ENCODE results near the gene PPP4R4. TPM values are rescaled to one million over a fixed set of nuclear protein-coding genes. Genes with fewer than 3 reads are reported as not detected.
"Not testable (repeated sequence)": the region's sequence is repeated elsewhere in the genome, so short reads cannot be mapped to it uniquely, and the experiment has no call there.

The PPP4R4 gene
- total RNA-seq, 6 donors from 2014 or later, result 3.0 to 18.4 (median 6.3) TPM

DNA sequence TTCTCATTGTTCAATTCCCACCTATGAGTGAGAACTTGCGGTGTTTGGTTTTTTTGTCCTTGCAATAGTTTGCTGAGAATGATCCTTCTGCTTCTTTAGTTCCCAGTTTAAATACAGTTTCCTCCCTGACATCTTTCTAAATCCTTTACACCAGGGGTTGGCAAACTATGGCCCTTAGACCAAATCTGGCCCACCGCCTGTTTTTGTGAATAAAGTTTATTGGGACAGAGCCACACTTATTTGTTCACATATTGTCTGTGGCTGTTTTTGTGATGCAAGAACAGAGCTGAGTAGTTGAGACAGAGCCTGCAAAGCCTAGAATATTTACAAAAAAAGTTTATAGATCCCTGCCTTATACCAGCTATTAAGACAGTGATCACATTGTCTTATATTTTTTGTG is 65.3 kb downstream of the PPP4R4 start:
- Histone ChIP-seq H3K36me3 (no peaks in the 10 kb centered on the region), H3K4me3 (no peak overlapping the region), H3K27ac (no peak overlapping the region), H3K9me3 (no peaks in the 10 kb centered on the region), H3K27me3 (no peaks in the 10 kb centered on the region), H3K4me1 (no peaks in the 10 kb centered on the region)
- ATAC-seq (ENCODE audit: low FRiP score in 2 of 2) (no peak), DNase-seq (no peak)
- TF ChIP-seq EP300 (IDR thresholded peaks at IDR 0.05), result no peak
- no peak for TF ChIP-seq POLR2A (IDR thresholded peaks at IDR 0.05)
- no peak for TF ChIP-seq POLR2AphosphoS5 (IDR thresholded peaks at IDR 0.05)
- TF ChIP-seq, protein P1, sequence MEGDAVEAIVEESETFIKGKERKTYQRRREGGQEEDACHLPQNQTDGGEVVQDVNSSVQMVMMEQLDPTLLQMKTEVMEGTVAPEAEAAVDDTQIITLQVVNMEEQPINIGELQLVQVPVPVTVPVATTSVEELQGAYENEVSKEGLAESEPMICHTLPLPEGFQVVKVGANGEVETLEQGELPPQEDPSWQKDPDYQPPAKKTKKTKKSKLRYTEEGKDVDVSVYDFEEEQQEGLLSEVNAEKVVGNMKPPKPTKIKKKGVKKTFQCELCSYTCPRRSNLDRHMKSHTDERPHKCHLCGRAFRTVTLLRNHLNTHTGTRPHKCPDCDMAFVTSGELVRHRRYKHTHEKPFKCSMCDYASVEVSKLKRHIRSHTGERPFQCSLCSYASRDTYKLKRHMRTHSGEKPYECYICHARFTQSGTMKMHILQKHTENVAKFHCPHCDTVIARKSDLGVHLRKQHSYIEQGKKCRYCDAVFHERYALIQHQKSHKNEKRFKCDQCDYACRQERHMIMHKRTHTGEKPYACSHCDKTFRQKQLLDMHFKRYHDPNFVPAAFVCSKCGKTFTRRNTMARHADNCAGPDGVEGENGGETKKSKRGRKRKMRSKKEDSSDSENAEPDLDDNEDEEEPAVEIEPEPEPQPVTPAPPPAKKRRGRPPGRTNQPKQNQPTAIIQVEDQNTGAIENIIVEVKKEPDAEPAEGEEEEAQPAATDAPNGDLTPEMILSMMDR (IDR thresholded peaks at IDR 0.05), result no peak
- 87 to 94% methylated on average over 2 of the region's 2 CpGs for WGBS, 2 donors

DNA sequence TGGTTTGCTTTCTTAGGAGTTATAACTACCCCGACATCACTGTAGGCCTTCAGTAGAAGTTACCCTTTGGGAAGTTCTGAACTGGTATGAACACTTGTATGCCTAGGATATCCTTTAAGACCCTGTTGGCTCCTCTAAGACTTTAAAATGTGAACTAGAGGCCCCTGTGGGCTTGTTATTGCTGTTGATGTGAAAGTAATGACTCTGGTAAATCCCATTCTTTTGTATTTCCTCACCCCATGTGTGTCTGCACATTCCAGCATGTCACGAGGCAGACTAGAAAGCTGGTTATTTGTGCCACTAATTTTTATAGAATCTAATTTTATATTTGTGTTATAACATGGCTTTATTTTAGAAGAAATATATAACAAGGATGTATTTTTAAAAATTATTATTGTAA is 70.1 kb downstream of the PPP4R4 start:
- TF ChIP-seq, protein P1 (IDR thresholded peaks at IDR 0.05), result no peak
- TF ChIP-seq POLR2A (IDR thresholded peaks at IDR 0.05) (no peak), POLR2AphosphoS5 (IDR thresholded peaks at IDR 0.05) (no peak), EP300 (IDR thresholded peaks at IDR 0.05) (no peak)
- H3K27me3 ChIP-seq, result no peaks in the 10 kb centered on the region
- H3K9me3 ChIP-seq, result no peaks in the 10 kb centered on the region
- no peak for DNase-seq
- H3K36me3 ChIP-seq, result no peaks in the 10 kb centered on the region
- no peak for ATAC-seq (ENCODE audit: low FRiP score in 2 of 2)
- no peak overlapping the region for H3K27ac ChIP-seq
- H3K4me3 ChIP-seq, result no peak overlapping the region
- H3K4me1 ChIP-seq, result no peaks in the 10 kb centered on the region
- WGBS, 2 donors, result 85 to 86% methylated on average over 2 of the region's 2 CpGs

DNA sequence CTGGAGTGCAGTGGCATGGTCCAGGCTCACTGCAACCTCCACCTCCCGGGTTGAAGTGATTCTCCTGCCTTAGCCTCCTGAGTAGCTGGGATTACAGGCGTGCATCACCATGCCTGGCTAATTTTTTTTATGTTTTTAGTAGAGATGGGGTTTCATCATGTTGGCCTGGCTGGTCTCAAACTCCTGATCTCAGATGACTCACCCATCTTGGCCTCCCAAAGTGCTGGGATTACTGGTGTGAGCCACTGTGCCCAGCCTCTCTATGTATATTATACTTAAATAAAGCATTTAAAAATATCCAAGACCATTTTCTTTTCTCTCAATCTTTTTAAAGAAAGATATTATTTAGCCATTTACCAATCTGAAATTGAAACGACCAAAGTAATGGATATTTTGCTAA is 90.1 kb downstream of the PPP4R4 start:
- not testable (repeated sequence) for DNase-seq; H3K36me3 ChIP-seq; H3K9me3 ChIP-seq; H3K27ac ChIP-seq; H3K4me1 ChIP-seq; H3K4me3 ChIP-seq; H3K27me3 ChIP-seq; ATAC-seq (ENCODE audit: low FRiP score in 2 of 2)
- WGBS, 2 donors, result 58 to 90% methylated on average over 3 of the region's 3 CpGs

DNA sequence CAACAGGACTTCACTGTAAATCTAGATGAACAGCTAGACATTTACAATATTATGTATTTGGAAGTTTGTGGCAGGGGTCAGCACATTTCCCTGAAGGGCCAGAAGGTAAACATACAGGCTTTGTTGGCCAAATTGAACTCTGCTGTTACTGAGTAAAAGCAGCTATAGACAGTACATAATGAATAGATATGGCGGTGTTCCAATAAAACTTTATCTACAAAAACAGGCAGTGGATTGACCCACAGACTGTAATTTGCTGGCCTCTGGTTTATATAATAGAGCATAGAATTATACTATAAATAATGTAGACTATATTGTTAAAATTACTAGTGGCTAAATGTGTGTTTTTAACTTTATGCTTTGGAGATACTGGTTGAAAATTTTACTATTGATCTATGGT is 93.2 kb downstream of the PPP4R4 start:
- DNase-seq (no peak), ATAC-seq (ENCODE audit: low FRiP score in 2 of 2) (no peak)
- TF ChIP-seq EP300 (IDR thresholded peaks at IDR 0.05) (no peak), POLR2AphosphoS5 (IDR thresholded peaks at IDR 0.05) (no peak), POLR2A (IDR thresholded peaks at IDR 0.05) (no peak)
- TF ChIP-seq, protein P1 (IDR thresholded peaks at IDR 0.05), result no peak
- H3K27ac ChIP-seq, result no peak overlapping the region
- WGBS, 2 donors, result 96 to 100% methylated on average over 1 of the region's 1 CpG
- H3K36me3 ChIP-seq, result no peaks in the 10 kb centered on the region
- peaks cover 0 to 8% (median 3%) of the 10 kb centered on the region in 4 donors for H3K9me3 ChIP-seq
- no peak overlapping the region for H3K4me3 ChIP-seq
- no peaks in the 10 kb centered on the region for H3K27me3 ChIP-seq
- H3K4me1 ChIP-seq, result no peaks in the 10 kb centered on the region

DNA sequence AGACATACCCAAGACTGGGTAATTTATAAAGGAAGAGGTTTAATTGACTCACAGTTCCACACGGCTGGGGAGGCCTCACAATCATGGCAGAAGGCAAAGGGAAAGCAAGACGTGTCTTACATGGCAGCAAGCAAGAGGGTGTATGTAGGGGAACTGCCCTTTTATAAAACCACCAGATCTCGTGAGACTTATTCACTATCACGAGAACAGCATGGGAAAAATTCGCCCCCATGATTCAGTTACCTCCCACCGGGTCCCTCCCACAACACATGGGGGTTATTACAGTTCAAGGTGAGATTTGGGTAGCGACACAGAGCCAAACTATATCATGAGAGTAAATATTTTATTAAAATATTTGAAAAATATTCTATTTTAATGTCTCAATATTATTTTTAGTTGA is 94.5 kb downstream of the PPP4R4 start:
- not testable (repeated sequence) for H3K9me3 ChIP-seq; H3K36me3 ChIP-seq; H3K4me3 ChIP-seq; H3K4me1 ChIP-seq; ATAC-seq (ENCODE audit: low FRiP score in 2 of 2); H3K27me3 ChIP-seq; DNase-seq; H3K27ac ChIP-seq
- 80 to 94% methylated on average over 7 of the region's 7 CpGs for WGBS, 2 donors

DNA sequence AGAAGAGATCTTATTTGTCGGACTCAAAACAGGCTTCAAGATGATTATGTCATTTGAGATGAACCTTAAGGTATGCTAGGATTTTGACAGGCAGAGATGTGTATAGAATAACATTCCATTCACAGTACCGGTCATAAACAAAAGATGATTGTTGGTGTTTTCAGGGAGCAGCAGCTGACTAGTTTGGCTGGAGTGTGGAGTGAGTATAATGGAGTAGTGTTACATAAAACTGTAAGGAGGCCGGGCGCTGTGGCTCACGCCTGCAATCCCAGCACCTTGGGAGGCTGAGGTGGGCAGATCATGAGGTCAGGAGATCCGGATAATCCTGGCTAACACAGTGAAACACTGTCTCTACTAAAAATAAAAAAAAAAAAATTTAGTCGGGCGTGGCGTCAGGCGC is 95.0 kb downstream of the PPP4R4 start:
- H3K36me3 ChIP-seq, result no peaks in the 10 kb centered on the region
- no peak overlapping the region for H3K27ac ChIP-seq
- no peaks in the 10 kb centered on the region for H3K9me3 ChIP-seq
- no peaks in the 10 kb centered on the region for H3K4me1 ChIP-seq
- H3K4me3 ChIP-seq, result no peak overlapping the region
- TF ChIP-seq, protein P1 (IDR thresholded peaks at IDR 0.05), result no peak
- no peak for TF ChIP-seq POLR2AphosphoS5 (IDR thresholded peaks at IDR 0.05)
- TF ChIP-seq POLR2A (IDR thresholded peaks at IDR 0.05), result no peak
- TF ChIP-seq EP300 (IDR thresholded peaks at IDR 0.05), result no peak
- WGBS, 2 donors, result 78 to 80% methylated on average over 10 of the region's 10 CpGs
- ATAC-seq (ENCODE audit: low FRiP score in 2 of 2) (no peak), DNase-seq (no peak)
- no peaks in the 10 kb centered on the region for H3K27me3 ChIP-seq

DNA sequence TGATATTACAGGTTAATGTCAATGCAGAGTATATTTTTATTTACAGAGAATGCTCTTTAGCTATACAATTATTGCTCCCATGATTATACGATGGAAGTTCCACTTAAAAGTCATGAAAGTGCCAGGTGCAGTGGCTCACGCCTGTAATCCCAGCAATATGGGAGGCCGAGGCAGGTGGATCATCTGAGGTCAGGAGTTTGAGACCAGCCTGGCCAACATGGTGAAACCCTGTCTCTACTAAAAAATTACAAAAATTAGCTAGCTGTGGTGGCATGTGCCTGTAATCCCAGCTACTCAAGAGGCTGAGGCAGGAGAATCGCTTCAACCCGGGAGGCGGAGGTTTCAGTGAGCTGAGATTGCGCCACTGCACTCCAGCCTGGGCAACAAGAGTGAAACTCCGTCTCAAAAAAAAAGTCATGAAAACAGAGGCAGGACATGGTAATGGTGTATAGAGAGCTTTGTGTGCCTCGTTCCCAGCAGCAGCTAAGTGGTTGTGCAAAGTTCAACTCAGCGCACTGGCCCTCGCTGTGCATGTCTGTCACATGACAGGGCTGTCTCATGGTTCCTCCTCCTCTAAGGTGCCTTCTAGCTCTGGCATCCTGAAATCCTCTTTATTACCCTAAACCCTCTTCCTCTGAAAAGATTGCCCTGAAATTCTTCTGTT is 102.9 kb downstream of the PPP4R4 start:
- ATAC-seq (ENCODE audit: low FRiP score in 2 of 2), result not testable (repeated sequence)

More for the DNA sequence above, 102.9 kb downstream of the PPP4R4 start:
- WGBS, 2 donors, result 81 to 88% methylated on average over 11 of the region's 11 CpGs
- not testable (repeated sequence) for H3K9me3 ChIP-seq, H3K27ac ChIP-seq, H3K4me1 ChIP-seq, DNase-seq, H3K27me3 ChIP-seq, H3K4me3 ChIP-seq, H3K36me3 ChIP-seq

Measured in upper lobe of left lung (tissue), 6 donors.